WTC11 (cell line): Measurements from ENCODE around the gene DNAJB11. TPM values are rescaled to one million over a fixed set of nuclear protein-coding genes. Genes with fewer than 3 reads are reported as not detected.

Experiments
- ATAC-seq: fragments of 200-7000 bp; cut with Tn5 transposase; 2 replicates; pipeline ENCODE4 v1.10.0; 2021; ENCODE audit warnings: mild to moderate bottlenecking, moderate library complexity
- CTCF ChIA-PET: fragments of 300-600 bp; sonication (Branson Sonifier 250); formaldehyde crosslinking; loops from one replicate; lab custom pipeline; 2021; ENCODE audit warnings: antibody characterized with exemption; lab: Charles Lee
- POLR2A ChIA-PET: fragments of 350-600 bp; sonication (Branson Sonifier 250); formaldehyde crosslinking; loops from one replicate; lab custom pipeline; 2021; ENCODE audit warnings: antibody characterized with exemption; lab: Charles Lee
- DNase-seq: peaks from one replicate; pipeline ENCODE4 v3.0.0; 2021; ENCODE audit warnings: low spot score
- H3K27ac Mint-ChIP-seq: 2 replicates; pipeline ENCODE4 v1.8.0; 2021; ENCODE audit warnings: mixed read lengths
- H3K27me3 Mint-ChIP-seq: 2 replicates; pipeline ENCODE4 v1.8.0; 2021; ENCODE audit warnings: low read depth, mild to moderate bottlenecking, moderate library complexity, mixed read lengths
- H3K36me3 Mint-ChIP-seq: 2 replicates; pipeline ENCODE4 v1.8.0; 2021; ENCODE audit warnings: mixed read lengths
- H3K4me1 Mint-ChIP-seq: 2 replicates; pipeline ENCODE4 v1.8.0; 2022; ENCODE audit warnings: mixed read lengths
- H3K4me3 Mint-ChIP-seq: 2 replicates; pipeline ENCODE4 v1.8.0; 2021; ENCODE audit warnings: mild to moderate bottlenecking, moderate library complexity, mixed read lengths
- H3K9me3 Mint-ChIP-seq: 2 replicates; pipeline ENCODE4 v1.8.0; 2021; ENCODE audit warnings: mixed read lengths
- EMX1 ChIP-seq: fragments of 250-450 bp; sonication (Bioruptor Pico); IDR thresholded peaks from 2 replicates; pipeline ENCODE4 v1.8.0; 2021; ENCODE audit warnings: mild to moderate bottlenecking
- FOXJ3 ChIP-seq: sonication (generic); formaldehyde crosslinking; IDR thresholded peaks from 2 replicates; pipeline ENCODE4 v1.9.0; 2021; ENCODE audit warnings: missing genetic modification reagents, mild to moderate bottlenecking, borderline replicate concordance
- FOXP1 ChIP-seq: sonication (generic); formaldehyde crosslinking; IDR thresholded peaks from 2 replicates; pipeline ENCODE4 v1.8.0; 2022; ENCODE audit warnings: missing genetic modification reagents, mild to moderate bottlenecking, moderate library complexity, borderline replicate concordance
- GTF2I ChIP-seq: fragments of 250-450 bp; sonication (Bioruptor Pico); conservative IDR thresholded peaks from 2 replicates; pipeline ENCODE4 v1.4.0; 2021; ENCODE audit warnings: mild to moderate bottlenecking
- JAZF1 ChIP-seq: fragments of 250-450 bp; sonication (Bioruptor Pico); IDR thresholded peaks from 2 replicates; pipeline ENCODE4 v1.9.0; 2021; ENCODE audit warnings: moderate library complexity, mild to moderate bottlenecking, inconsistent platforms
- JUN ChIP-seq: sonication (generic); formaldehyde crosslinking; IDR thresholded peaks from 2 replicates; pipeline ENCODE4 v1.8.0; 2023; ENCODE audit warnings: mild to moderate bottlenecking, missing genetic modification reagents
- PRRX2 ChIP-seq: fragments of 250-450 bp; sonication (Bioruptor Pico); IDR thresholded peaks from 2 replicates; pipeline ENCODE4 v1.8.0; 2021; ENCODE audit warnings: mild to moderate bottlenecking
- ZNF671 ChIP-seq: fragments of 250-450 bp; sonication (Bioruptor Pico); IDR thresholded peaks from 2 replicates; pipeline ENCODE4 v1.8.0; 2021; ENCODE audit warnings: mild to moderate bottlenecking
- total RNA-seq: library from RNA; stranded (reverse); gene quantifications from 3 replicates; pipeline ENCODE4 v1.2.3, GENCODE V29; 2021
- TF ChIP-seq, protein P1 (sequence below): fragments of 250-450 bp; sonication (Bioruptor Pico); IDR thresholded peaks from 2 replicates; pipeline ENCODE4 v1.8.0; 2021; ENCODE audit warnings: mild to moderate bottlenecking
- TF ChIP-seq, protein P2 (sequence below): sonication (generic); formaldehyde crosslinking; IDR thresholded peaks from 2 replicates; pipeline ENCODE4 v1.8.0; 2023; ENCODE audit warnings: mild to moderate bottlenecking, missing genetic modification reagents
- TF ChIP-seq, protein P3 (sequence below): sonication (generic); formaldehyde crosslinking; IDR thresholded peaks from 2 replicates; pipeline ENCODE4 v1.8.1; 2023; ENCODE audit warnings: mild to moderate bottlenecking, missing genetic modification reagents, moderate library complexity
- TF ChIP-seq, protein P4 (sequence below): sonication (generic); formaldehyde crosslinking; IDR thresholded peaks from 2 replicates; pipeline ENCODE4 v1.8.0; 2022; ENCODE audit warnings: mild to moderate bottlenecking, missing genetic modification reagents
- TF ChIP-seq, protein P5 (sequence below): sonication (generic); formaldehyde crosslinking; IDR thresholded peaks from 2 replicates; pipeline ENCODE4 v1.8.1; 2022; ENCODE audit warnings: mild to moderate bottlenecking, moderate library complexity, missing genetic modification reagents
- TF ChIP-seq, protein P6 (sequence below): sonication (generic); formaldehyde crosslinking; conservative IDR thresholded peaks from 2 replicates; pipeline ENCODE4 v1.8.1; 2023; ENCODE audit warnings: mild to moderate bottlenecking, low read depth, missing genetic modification reagents, moderate library complexity
- TF ChIP-seq, protein P7 (sequence below): sonication (generic); formaldehyde crosslinking; IDR thresholded peaks from 2 replicates; pipeline ENCODE4 v1.8.0; 2023; ENCODE audit warnings: missing genetic modification reagents, mild to moderate bottlenecking, borderline replicate concordance
- TF ChIP-seq, protein P8 (sequence below): sonication (generic); formaldehyde crosslinking; IDR thresholded peaks from 2 replicates; pipeline ENCODE4 v1.8.0; 2022; ENCODE audit warnings: mild to moderate bottlenecking, missing genetic modification reagents

Gene DNAJB11
- total RNA-seq, 1 experiment from 2014 or later: 56.3 TPM

DNA sequence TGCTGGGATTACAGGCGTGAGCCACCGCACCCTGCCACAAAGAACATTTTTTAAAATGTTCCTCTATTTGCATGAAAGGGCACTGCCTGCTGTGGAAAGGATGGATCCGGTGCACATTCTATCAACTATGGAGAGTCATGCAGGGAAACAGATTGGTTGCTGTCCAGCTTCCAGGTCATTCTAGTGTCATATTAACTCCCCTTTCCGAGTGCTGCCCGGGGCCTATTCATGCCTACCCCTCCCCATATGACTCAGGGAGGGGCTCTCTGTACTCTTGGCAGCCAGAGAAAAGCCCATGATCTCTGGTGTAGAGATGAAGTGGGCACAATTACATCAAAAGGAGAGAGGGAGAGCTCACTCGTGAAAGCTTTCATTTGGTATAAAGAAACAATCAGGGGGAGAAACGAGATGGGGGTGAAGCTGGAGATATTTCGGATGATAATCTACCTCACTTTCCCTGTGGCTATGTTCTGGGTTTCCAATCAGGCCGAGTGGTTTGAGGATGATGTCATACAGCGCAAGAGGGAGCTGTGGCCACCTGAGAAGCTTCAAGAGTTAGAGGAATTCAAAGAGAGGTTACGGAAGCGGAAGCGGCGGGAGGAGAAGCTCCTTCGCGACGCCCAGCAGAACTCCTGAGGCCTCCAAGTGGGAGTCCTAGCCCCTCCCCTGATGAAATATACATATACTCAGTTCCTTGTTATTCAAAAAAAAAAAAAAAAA is 26.2 kb downstream of the DNAJB11 start (continued):
- TF ChIP-seq GTF2I (CRISPR knock-in tag) (no peak), JUN (CRISPR knock-in tag) (no peak)
- TF ChIP-seq, protein P1, sequence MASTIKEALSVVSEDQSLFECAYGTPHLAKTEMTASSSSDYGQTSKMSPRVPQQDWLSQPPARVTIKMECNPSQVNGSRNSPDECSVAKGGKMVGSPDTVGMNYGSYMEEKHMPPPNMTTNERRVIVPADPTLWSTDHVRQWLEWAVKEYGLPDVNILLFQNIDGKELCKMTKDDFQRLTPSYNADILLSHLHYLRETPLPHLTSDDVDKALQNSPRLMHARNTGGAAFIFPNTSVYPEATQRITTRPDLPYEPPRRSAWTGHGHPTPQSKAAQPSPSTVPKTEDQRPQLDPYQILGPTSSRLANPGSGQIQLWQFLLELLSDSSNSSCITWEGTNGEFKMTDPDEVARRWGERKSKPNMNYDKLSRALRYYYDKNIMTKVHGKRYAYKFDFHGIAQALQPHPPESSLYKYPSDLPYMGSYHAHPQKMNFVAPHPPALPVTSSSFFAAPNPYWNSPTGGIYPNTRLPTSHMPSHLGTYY (CRISPR knock-in tag): no peak
- TF ChIP-seq, protein P2, sequence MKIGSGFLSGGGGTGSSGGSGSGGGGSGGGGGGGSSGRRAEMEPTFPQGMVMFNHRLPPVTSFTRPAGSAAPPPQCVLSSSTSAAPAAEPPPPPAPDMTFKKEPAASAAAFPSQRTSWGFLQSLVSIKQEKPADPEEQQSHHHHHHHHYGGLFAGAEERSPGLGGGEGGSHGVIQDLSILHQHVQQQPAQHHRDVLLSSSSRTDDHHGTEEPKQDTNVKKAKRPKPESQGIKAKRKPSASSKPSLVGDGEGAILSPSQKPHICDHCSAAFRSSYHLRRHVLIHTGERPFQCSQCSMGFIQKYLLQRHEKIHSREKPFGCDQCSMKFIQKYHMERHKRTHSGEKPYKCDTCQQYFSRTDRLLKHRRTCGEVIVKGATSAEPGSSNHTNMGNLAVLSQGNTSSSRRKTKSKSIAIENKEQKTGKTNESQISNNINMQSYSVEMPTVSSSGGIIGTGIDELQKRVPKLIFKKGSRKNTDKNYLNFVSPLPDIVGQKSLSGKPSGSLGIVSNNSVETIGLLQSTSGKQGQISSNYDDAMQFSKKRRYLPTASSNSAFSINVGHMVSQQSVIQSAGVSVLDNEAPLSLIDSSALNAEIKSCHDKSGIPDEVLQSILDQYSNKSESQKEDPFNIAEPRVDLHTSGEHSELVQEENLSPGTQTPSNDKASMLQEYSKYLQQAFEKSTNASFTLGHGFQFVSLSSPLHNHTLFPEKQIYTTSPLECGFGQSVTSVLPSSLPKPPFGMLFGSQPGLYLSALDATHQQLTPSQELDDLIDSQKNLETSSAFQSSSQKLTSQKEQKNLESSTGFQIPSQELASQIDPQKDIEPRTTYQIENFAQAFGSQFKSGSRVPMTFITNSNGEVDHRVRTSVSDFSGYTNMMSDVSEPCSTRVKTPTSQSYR (CRISPR knock-in tag): no peak
- TF ChIP-seq, protein P3, sequence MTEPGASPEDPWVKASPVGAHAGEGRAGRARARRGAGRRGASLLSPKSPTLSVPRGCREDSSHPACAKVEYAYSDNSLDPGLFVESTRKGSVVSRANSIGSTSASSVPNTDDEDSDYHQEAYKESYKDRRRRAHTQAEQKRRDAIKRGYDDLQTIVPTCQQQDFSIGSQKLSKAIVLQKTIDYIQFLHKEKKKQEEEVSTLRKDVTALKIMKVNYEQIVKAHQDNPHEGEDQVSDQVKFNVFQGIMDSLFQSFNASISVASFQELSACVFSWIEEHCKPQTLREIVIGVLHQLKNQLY: no peak
- TF ChIP-seq, protein P4, sequence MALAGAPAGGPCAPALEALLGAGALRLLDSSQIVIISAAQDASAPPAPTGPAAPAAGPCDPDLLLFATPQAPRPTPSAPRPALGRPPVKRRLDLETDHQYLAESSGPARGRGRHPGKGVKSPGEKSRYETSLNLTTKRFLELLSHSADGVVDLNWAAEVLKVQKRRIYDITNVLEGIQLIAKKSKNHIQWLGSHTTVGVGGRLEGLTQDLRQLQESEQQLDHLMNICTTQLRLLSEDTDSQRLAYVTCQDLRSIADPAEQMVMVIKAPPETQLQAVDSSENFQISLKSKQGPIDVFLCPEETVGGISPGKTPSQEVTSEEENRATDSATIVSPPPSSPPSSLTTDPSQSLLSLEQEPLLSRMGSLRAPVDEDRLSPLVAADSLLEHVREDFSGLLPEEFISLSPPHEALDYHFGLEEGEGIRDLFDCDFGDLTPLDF (CRISPR knock-in tag): no peak

DNA sequence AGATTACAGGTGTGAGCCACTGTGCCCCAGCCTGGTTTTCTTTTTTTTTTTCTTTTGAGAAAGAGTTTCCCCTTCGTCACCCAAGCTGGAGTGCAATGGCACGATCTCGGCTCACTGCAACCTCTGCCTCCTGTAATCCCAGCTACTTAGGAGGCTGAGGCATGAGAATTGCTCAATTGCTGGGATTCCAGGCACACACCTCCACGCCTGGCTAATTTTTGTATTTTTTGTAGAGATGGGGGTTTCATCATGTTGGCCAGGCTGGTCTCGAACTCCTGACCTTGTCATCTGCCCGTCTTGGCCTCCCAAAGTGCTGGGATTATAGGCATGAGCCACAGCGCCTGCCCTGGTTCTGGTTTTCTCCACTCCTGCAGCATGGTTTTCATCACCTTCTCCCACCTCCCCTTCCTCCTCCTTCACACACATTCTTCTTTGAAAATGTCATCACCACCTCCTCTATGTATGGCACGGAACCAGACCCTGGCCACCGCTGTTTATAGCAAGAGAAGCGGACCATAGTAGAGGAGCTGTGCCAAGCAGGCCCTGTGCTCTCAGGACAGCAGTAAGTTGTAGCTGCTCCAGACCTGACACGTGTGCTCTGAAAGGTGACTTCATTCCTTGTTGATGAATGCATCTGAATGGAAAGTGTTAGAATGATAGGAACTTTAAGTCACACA is 27.7 kb downstream of the DNAJB11 start:
- H3K4me3 Mint-ChIP-seq: no peak overlapping the region
- ChIA-PET POLR2A (no interaction called here), CTCF (interaction anchor here (3.0 to 10.5 kb wide), 2 partner anchors 16 to 18 kb away, joined by 31 to 87 read pairs; partner anchors contain the start of gene AHSG)
- peaks cover 6% of the 10 kb centered on the region for H3K4me1 Mint-ChIP-seq
- H3K9me3 Mint-ChIP-seq: no peaks in the 10 kb centered on the region
- no peak for ATAC-seq
- H3K36me3 Mint-ChIP-seq: no peaks in the 10 kb centered on the region
- peaks cover 6% of the 10 kb centered on the region; the same call in 1 of the 2 replicates for H3K27me3 Mint-ChIP-seq
- no peak for DNase-seq
- TF ChIP-seq EMX1 (CRISPR knock-in tag) (no peak), ZNF671 (CRISPR knock-in tag) (no peak), FOXJ3 (no peak), JAZF1 (CRISPR knock-in tag) (no peak), PRRX2 (CRISPR knock-in tag) (no peak), FOXP1 (CRISPR knock-in tag) (no peak)
- TF ChIP-seq, protein P5, sequence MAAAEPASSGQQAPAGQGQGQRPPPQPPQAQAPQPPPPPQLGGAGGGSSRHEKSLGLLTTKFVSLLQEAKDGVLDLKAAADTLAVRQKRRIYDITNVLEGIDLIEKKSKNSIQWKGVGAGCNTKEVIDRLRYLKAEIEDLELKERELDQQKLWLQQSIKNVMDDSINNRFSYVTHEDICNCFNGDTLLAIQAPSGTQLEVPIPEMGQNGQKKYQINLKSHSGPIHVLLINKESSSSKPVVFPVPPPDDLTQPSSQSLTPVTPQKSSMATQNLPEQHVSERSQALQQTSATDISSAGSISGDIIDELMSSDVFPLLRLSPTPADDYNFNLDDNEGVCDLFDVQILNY (CRISPR knock-in tag): no peak
- TF ChIP-seq, protein P6, sequence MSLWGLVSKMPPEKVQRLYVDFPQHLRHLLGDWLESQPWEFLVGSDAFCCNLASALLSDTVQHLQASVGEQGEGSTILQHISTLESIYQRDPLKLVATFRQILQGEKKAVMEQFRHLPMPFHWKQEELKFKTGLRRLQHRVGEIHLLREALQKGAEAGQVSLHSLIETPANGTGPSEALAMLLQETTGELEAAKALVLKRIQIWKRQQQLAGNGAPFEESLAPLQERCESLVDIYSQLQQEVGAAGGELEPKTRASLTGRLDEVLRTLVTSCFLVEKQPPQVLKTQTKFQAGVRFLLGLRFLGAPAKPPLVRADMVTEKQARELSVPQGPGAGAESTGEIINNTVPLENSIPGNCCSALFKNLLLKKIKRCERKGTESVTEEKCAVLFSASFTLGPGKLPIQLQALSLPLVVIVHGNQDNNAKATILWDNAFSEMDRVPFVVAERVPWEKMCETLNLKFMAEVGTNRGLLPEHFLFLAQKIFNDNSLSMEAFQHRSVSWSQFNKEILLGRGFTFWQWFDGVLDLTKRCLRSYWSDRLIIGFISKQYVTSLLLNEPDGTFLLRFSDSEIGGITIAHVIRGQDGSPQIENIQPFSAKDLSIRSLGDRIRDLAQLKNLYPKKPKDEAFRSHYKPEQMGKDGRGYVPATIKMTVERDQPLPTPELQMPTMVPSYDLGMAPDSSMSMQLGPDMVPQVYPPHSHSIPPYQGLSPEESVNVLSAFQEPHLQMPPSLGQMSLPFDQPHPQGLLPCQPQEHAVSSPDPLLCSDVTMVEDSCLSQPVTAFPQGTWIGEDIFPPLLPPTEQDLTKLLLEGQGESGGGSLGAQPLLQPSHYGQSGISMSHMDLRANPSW (CRISPR knock-in tag): no peak
- TF ChIP-seq, protein P7, sequence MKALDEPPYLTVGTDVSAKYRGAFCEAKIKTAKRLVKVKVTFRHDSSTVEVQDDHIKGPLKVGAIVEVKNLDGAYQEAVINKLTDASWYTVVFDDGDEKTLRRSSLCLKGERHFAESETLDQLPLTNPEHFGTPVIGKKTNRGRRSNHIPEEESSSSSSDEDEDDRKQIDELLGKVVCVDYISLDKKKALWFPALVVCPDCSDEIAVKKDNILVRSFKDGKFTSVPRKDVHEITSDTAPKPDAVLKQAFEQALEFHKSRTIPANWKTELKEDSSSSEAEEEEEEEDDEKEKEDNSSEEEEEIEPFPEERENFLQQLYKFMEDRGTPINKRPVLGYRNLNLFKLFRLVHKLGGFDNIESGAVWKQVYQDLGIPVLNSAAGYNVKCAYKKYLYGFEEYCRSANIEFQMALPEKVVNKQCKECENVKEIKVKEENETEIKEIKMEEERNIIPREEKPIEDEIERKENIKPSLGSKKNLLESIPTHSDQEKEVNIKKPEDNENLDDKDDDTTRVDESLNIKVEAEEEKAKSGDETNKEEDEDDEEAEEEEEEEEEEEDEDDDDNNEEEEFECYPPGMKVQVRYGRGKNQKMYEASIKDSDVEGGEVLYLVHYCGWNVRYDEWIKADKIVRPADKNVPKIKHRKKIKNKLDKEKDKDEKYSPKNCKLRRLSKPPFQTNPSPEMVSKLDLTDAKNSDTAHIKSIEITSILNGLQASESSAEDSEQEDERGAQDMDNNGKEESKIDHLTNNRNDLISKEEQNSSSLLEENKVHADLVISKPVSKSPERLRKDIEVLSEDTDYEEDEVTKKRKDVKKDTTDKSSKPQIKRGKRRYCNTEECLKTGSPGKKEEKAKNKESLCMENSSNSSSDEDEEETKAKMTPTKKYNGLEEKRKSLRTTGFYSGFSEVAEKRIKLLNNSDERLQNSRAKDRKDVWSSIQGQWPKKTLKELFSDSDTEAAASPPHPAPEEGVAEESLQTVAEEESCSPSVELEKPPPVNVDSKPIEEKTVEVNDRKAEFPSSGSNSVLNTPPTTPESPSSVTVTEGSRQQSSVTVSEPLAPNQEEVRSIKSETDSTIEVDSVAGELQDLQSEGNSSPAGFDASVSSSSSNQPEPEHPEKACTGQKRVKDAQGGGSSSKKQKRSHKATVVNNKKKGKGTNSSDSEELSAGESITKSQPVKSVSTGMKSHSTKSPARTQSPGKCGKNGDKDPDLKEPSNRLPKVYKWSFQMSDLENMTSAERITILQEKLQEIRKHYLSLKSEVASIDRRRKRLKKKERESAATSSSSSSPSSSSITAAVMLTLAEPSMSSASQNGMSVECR (CRISPR knock-in tag): no peak
- TF ChIP-seq, protein P8, sequence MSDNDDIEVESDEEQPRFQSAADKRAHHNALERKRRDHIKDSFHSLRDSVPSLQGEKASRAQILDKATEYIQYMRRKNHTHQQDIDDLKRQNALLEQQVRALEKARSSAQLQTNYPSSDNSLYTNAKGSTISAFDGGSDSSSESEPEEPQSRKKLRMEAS: no peak
- no peak overlapping the region for H3K27ac Mint-ChIP-seq
